Caco-2 (cell line): ENCODE measurements around the gene MSH2. TPM values are rescaled to one million over a fixed set of nuclear protein-coding genes. Genes with fewer than 3 reads are reported as not detected.

ENCODE experiments used
- BruUV-seq: library from RNA; stranded (reverse); fragments of 400-500 nt; replicated peaks from 2 replicates; lab custom pipeline; 2021; lab: Mats Ljungman, UMichigan
- CTCF ChIA-PET: fragments of 300-600 bp; sonication (Branson Sonifier 250); formaldehyde crosslinking; loops from one replicate; lab custom pipeline; 2022; ENCODE audit warnings: antibody characterized with exemption; lab: Charles Lee
- POLR2A ChIA-PET: fragments of 300-600 bp; sonication (Branson Sonifier 250); formaldehyde crosslinking; loops from one replicate; lab custom pipeline; 2022; ENCODE audit warnings: antibody characterized with exemption; lab: Charles Lee
- DNase-seq, 2 experiments: peaks; one replicate each; pipeline versions ENCODE4 v3.0.0 to v3.0.0-alpha.2; 2020 to 2022
- H3K27me3 ChIP-seq: replicated peaks from 2 replicates; pipeline ENCODE4 v1.6.0; 2011; ENCODE audit warnings: low read length; ENCODE audit not compliant: control insufficient read depth, insufficient read depth
- H3K36me3 ChIP-seq: 2 replicates; pipeline ENCODE4 v1.5.1; 2011; ENCODE audit warnings: low read length; ENCODE audit not compliant: control insufficient read depth, insufficient read depth
- H3K4me1 ChIP-seq: fragments of 250-450 bp; sonication (Bioruptor Pico); 2 replicates; pipeline ENCODE4 v1.5.1; 2020; ENCODE audit warnings: mild to moderate bottlenecking
- H3K4me3 ChIP-seq: 2 replicates; pipeline ENCODE4 v1.5.1; 2011; ENCODE audit warnings: low read depth, mild to moderate bottlenecking, control low read depth, low read length
- H3K9me3 ChIP-seq: fragments of 250-450 bp; sonication (Bioruptor Pico); 2 replicates; pipeline ENCODE4 v1.5.1; 2020; ENCODE audit warnings: mild to moderate bottlenecking, moderate library complexity
- H3K27ac Mint-ChIP-seq: one replicate; pipeline ENCODE4 v1.8.0; 2022; ENCODE audit warnings: mixed read lengths; ENCODE audit not compliant: unreplicated experiment
- H3K27me3 Mint-ChIP-seq: one replicate; pipeline ENCODE4 v1.8.0; 2022; ENCODE audit warnings: mixed read lengths; ENCODE audit not compliant: insufficient read depth, unreplicated experiment
- H3K36me3 Mint-ChIP-seq: one replicate; pipeline ENCODE4 v1.8.0; 2022; ENCODE audit warnings: mild to moderate bottlenecking, mixed read lengths; ENCODE audit not compliant: insufficient read depth, unreplicated experiment
- H3K4me1 Mint-ChIP-seq: one replicate; pipeline ENCODE4 v1.8.0; 2022; ENCODE audit warnings: low read depth, mixed read lengths; ENCODE audit not compliant: unreplicated experiment
- H3K4me3 Mint-ChIP-seq: one replicate; pipeline ENCODE4 v1.8.0; 2022; ENCODE audit warnings: mild to moderate bottlenecking, moderate library complexity, mixed read lengths; ENCODE audit not compliant: unreplicated experiment
- H3K9me3 Mint-ChIP-seq: one replicate; pipeline ENCODE4 v1.8.0; 2022; ENCODE audit warnings: mixed read lengths; ENCODE audit not compliant: unreplicated experiment
- intact Hi-C: fragments of 100-400 bp; cut with micrococcal nuclease; formaldehyde crosslinking; loops from one replicate; pipeline ENCODE4 v1.10.0; 2022; ENCODE audit not compliant: unreplicated experiment
- total RNA-seq: library from RNA; stranded (reverse); gene quantifications from 2 replicates; pipeline ENCODE4 v1.2.3, GENCODE V29; 2022
- TF ChIP-seq, protein P1 (sequence below), 2 experiments: fragments of 200-600 bp in 1 of 2; IDR thresholded peaks; 1 replicate in 1 of 2; 2 replicates in 1 of 2; pipeline versions ENCODE4 v1.5.1 to v1.8.0; 2011 to 2022; ENCODE audit warnings: antibody characterized with exemption in 1 of 2, control low read depth in 1 of 2, inconsistent platforms in 1 of 2, low read depth in 1 of 2, low read length in 1 of 2, mild to moderate bottlenecking in 1 of 2, moderate library complexity in 1 of 2; ENCODE audit not compliant: insufficient read depth in 1 of 2, severe bottlenecking in 1 of 2, unreplicated experiment in 1 of 2

MSH2 gene
- total RNA-seq, 1 experiment from 2014 or later, result 72.5 TPM

DNA sequence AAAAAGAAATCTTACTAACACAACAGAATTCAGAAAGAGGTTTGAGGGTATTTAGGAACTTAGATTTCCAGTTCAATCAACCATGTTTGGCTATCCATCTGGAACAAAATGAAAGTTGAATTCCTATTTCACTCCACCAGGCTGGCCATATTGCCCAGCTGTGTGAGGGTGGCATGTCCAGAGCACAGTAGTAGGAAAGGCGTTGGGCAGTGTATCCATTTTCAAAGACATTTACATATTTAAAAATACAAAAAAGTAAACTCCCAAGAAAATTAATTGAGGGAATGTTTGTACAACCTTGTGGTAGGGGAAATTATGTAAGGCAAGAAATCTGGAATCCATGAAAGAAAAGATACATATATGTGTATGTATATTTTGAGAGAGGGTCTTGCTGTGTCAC, 21.5 kb upstream of the MSH2 start:
- Mint-ChIP-seq H3K9me3 (no peaks in the 10 kb centered on the region), H3K27ac (no peak overlapping the region), H3K27me3 (no peaks in the 10 kb centered on the region), H3K4me3 (no peak overlapping the region), H3K36me3 (peaks cover 91% of the 10 kb centered on the region), H3K4me1 (no peaks in the 10 kb centered on the region)
- no TSS peak for BruUV-seq
- POLR2A ChIA-PET, result no interaction called here
- DNase-seq, result no peak
- Histone ChIP-seq H3K4me3 (no peak overlapping the region), H3K27me3 (no peaks in the 10 kb centered on the region), H3K4me1 (no peaks in the 10 kb centered on the region), H3K9me3 (no peaks in the 10 kb centered on the region), H3K36me3 (peaks cover 11% of the 10 kb centered on the region)
- CTCF ChIA-PET, result interaction anchor here (0.7 kb wide), 1 partner anchor 45 kb away, joined by 5 read pairs; no protein-coding TSS in a partner anchor
- intact Hi-C loops, result no loop called here
- TF ChIP-seq, protein P1, sequence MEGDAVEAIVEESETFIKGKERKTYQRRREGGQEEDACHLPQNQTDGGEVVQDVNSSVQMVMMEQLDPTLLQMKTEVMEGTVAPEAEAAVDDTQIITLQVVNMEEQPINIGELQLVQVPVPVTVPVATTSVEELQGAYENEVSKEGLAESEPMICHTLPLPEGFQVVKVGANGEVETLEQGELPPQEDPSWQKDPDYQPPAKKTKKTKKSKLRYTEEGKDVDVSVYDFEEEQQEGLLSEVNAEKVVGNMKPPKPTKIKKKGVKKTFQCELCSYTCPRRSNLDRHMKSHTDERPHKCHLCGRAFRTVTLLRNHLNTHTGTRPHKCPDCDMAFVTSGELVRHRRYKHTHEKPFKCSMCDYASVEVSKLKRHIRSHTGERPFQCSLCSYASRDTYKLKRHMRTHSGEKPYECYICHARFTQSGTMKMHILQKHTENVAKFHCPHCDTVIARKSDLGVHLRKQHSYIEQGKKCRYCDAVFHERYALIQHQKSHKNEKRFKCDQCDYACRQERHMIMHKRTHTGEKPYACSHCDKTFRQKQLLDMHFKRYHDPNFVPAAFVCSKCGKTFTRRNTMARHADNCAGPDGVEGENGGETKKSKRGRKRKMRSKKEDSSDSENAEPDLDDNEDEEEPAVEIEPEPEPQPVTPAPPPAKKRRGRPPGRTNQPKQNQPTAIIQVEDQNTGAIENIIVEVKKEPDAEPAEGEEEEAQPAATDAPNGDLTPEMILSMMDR (IDR thresholded peaks at IDR 0.05; ENCODE audit: insufficient read depth in 1 of 2, low read depth in 1 of 2, low read length in 1 of 2, severe bottlenecking in 1 of 2, unreplicated experiment in 1 of 2), result no peak

DNA sequence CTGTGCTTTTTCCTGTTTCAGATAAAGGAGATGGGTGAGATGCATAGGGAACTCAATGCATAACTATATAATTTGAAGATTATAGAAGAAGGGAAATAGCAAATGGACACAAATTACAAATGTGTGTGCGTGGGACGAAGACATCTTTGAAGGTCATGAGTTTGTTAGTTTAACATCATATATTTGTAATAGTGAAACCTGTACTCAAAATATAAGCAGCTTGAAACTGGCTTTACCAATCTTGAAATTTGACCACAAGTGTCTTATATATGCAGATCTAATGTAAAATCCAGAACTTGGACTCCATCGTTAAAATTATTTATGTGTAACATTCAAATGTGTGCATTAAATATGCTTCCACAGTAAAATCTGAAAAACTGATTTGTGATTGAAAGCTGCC, 16.4 kb upstream of the MSH2 start:
- Mint-ChIP-seq H3K9me3 (no peaks in the 10 kb centered on the region), H3K36me3 (peaks cover 94% of the 10 kb centered on the region), H3K4me1 (no peaks in the 10 kb centered on the region), H3K27me3 (no peaks in the 10 kb centered on the region), H3K4me3 (no peak overlapping the region), H3K27ac (no peak overlapping the region)
- Histone ChIP-seq H3K9me3 (no peaks in the 10 kb centered on the region), H3K27me3 (no peaks in the 10 kb centered on the region), H3K36me3 (peaks cover 5% of the 10 kb centered on the region), H3K4me3 (no peak overlapping the region), H3K4me1 (no peaks in the 10 kb centered on the region)
- TF ChIP-seq, protein P1 (IDR thresholded peaks at IDR 0.05; ENCODE audit: insufficient read depth in 1 of 2, low read depth in 1 of 2, low read length in 1 of 2, severe bottlenecking in 1 of 2, unreplicated experiment in 1 of 2), result no peak
- no peak for DNase-seq
- ChIA-PET CTCF (interaction anchor here (0.7 to 3.3 kb wide), 3 partner anchors 16 to 230 kb away, joined by 4 to 140 read pairs (median 19); partner anchors contain the start of gene MSH2), POLR2A (interaction anchor here (0.6 to 0.7 kb wide), 4 partner anchors 16 to 159 kb away, joined by 3 to 8 read pairs (median 4); partner anchors contain the start of gene MSH2)
- BruUV-seq, result no TSS peak
- intact Hi-C loops, result loop anchor here (5.0 kb wide), 1 partner anchor 381 kb away; no protein-coding TSS in a partner anchor

DNA sequence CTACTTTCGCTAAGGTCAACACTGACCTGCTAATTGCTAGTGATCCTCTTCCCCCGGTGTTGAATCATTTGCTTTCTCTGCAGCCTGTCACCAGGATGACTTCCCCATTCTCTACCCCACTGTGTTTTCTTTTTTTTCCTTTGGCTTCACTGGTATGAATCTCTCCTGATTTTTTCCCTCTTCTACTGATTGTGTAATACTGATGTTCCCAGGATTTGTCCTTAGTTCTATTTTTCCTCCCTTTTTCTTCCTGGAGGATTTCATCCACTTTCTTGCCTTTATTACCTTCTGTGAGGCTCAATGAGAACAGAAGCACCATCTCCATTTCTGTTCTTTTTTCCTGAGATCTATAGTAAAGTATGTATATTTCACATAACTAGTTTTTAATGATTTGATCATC, 14.1 kb upstream of the MSH2 start:
- TF ChIP-seq, protein P1 (IDR thresholded peaks at IDR 0.05; ENCODE audit: insufficient read depth in 1 of 2, low read depth in 1 of 2, low read length in 1 of 2, severe bottlenecking in 1 of 2, unreplicated experiment in 1 of 2), result no peak
- Histone ChIP-seq H3K36me3 (peaks cover 5% of the 10 kb centered on the region), H3K4me3 (no peak overlapping the region), H3K9me3 (no peaks in the 10 kb centered on the region), H3K4me1 (no peaks in the 10 kb centered on the region), H3K27me3 (no peaks in the 10 kb centered on the region)
- intact Hi-C loops, result loop anchor here (1.0 to 5.0 kb wide), 3 partner anchors 15 to 378 kb away; no protein-coding TSS in a partner anchor
- Mint-ChIP-seq H3K4me3 (no peak overlapping the region), H3K27me3 (no peaks in the 10 kb centered on the region), H3K4me1 (no peaks in the 10 kb centered on the region), H3K9me3 (no peaks in the 10 kb centered on the region), H3K27ac (no peak overlapping the region), H3K36me3 (peaks cover 83% of the 10 kb centered on the region)
- no TSS peak for BruUV-seq
- CTCF ChIA-PET, result interaction anchor here (0.6 to 3.3 kb wide), 15 partner anchors 9 to 389 kb away, joined by 3 to 140 read pairs (median 7); partner anchors contain the start of gene MSH2
- POLR2A ChIA-PET, result interaction anchor here (0.9 to 1.1 kb wide), 2 partner anchors 44 to 53 kb away, joined by 5 to 8 read pairs; no protein-coding TSS in a partner anchor
- DNase-seq, result no peak
